CD4-positive, alpha-beta memory T cell (primary cell): Measurements from ENCODE around the gene ST8SIA1. TPM values are rescaled to one million over a fixed set of nuclear protein-coding genes. Genes with fewer than 3 reads are reported as not detected.

Experiments used
- CTCF ChIA-PET: fragments of 350-600 bp; sonication (Branson Sonifier 250); formaldehyde crosslinking; loops from one replicate; lab custom pipeline; 2021; ENCODE audit warnings: inconsistent platforms; ENCODE audit not compliant: partially characterized antibody; lab: Charles Lee
- POLR2A ChIA-PET: fragments of 350-600 bp; sonication (Branson Sonifier 250); formaldehyde crosslinking; loops from one replicate; lab custom pipeline; 2021; ENCODE audit not compliant: partially characterized antibody; lab: Charles Lee
- DNase-seq, 5 donors: peaks; one replicate each; pipeline versions ENCODE4 v3.0.0 to v3.0.0-alpha.2; 2020 to 2022; ENCODE audit warnings: mixed read lengths in 1 of 5
- H3K27ac ChIP-seq: one replicate; pipeline ENCODE4 v1.7.0; 2013; ENCODE audit warnings: low read depth, low read length
- H3K27me3 ChIP-seq: 2 replicates; pipeline ENCODE4 v1.7.0; 2013; ENCODE audit warnings: mild to moderate bottlenecking, low read length, moderate library complexity; ENCODE audit not compliant: insufficient read depth
- H3K36me3 ChIP-seq: 2 replicates; pipeline ENCODE4 v1.7.0; 2013; ENCODE audit warnings: mild to moderate bottlenecking, low read length, moderate library complexity; ENCODE audit not compliant: insufficient read depth
- H3K4me1 ChIP-seq: 2 replicates; pipeline ENCODE4 v1.7.0; 2013; ENCODE audit warnings: mild to moderate bottlenecking, low read length, moderate library complexity; ENCODE audit not compliant: insufficient read depth
- H3K4me3 ChIP-seq, 2 donors: one replicate each; pipeline ENCODE4 v1.7.0; 2013; ENCODE audit warnings: low read length in 2 of 2, mild to moderate bottlenecking in 1 of 2
- H3K9me3 ChIP-seq, 2 donors: one replicate each; pipeline ENCODE4 v1.7.0; 2013; ENCODE audit warnings: low read length in 2 of 2, control low read depth in 1 of 2; ENCODE audit not compliant: control insufficient read depth in 1 of 2
- H3K27ac Mint-ChIP-seq, 7 donors: one replicate each; pipeline ENCODE4 v1.8.0; 2020 to 2021; ENCODE audit warnings: mixed read lengths in 7 of 7, mild to moderate bottlenecking in 6 of 7, inconsistent platforms in 3 of 7, moderate library complexity in 3 of 7
- H3K27me3 Mint-ChIP-seq, 2 donors: one replicate each; pipeline ENCODE4 v1.8.0; 2020 to 2021; ENCODE audit warnings: mixed read lengths in 2 of 2
- H3K36me3 Mint-ChIP-seq, 2 donors: one replicate each; pipeline ENCODE4 v1.8.0; 2020 to 2021; ENCODE audit warnings: mixed read lengths in 2 of 2, inconsistent platforms in 1 of 2, mild to moderate bottlenecking in 1 of 2
- H3K4me1 Mint-ChIP-seq, 4 donors: one replicate each; pipeline ENCODE4 v1.8.0; 2020 to 2021; ENCODE audit warnings: mixed read lengths in 4 of 4, mild to moderate bottlenecking in 1 of 4
- H3K4me3 Mint-ChIP-seq, 8 donors: one replicate each; pipeline ENCODE4 v1.8.0; 2020 to 2021; ENCODE audit warnings: mixed read lengths in 8 of 8, mild to moderate bottlenecking in 7 of 8, moderate library complexity in 6 of 8, inconsistent platforms in 3 of 8
- H3K9me3 Mint-ChIP-seq, 8 donors: one replicate each; pipeline ENCODE4 v1.8.0; 2020 to 2021; ENCODE audit warnings: mixed read lengths in 8 of 8, mild to moderate bottlenecking in 5 of 8, inconsistent platforms in 3 of 8, moderate library complexity in 1 of 8
- intact Hi-C: fragments of 100-400 bp; cut with micrococcal nuclease; formaldehyde crosslinking; loops from one replicate; pipeline ENCODE4 v1.15.1; 2023
- polyA plus RNA-seq, 2 donors: library from polyadenylated mRNA; unstranded; fragments of 300-500 nt; fragmentation: Illumina TruSeq; gene quantifications; one replicate each; pipeline ENCODE4 v1.2.3, GENCODE V29; 2021
- total RNA-seq, 2 experiments: library from RNA; stranded (reverse); gene quantifications; one replicate each; pipeline ENCODE4 v1.2.3, GENCODE V29; 2021

ST8SIA1 gene
- total and polyA plus RNA-seq, 4 experiments from 2014 or later: 3.8 to 53.6 (median 29.6) TPM

DNA sequence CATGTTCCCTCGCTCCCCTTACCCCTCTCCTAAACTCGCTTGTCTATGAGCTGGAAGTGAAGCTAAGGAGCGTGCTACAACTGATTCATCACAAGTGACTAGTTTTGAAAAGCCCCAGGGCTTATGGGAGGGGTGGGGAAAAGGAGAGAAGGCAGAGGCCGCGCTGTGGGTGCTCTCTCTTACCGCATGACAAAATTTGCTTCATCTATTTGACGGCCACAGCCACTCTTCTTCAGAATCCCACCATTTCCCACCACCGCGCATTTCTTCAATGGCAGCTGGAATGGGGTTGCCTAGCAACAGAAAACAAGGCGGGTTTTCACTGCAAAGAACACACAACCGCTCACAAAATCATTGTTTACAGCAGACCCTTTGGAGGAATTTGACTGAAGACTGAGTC lies 79.4 kb downstream of the ST8SIA1 start:
- no peaks in the 10 kb centered on the region for H3K27me3 Mint-ChIP-seq
- POLR2A ChIA-PET: interaction anchor here (1.0 kb wide), 1 partner anchor 8 kb away, joined by 3 read pairs; no protein-coding TSS in a partner anchor
- intact Hi-C loops: no loop called here

DNA sequence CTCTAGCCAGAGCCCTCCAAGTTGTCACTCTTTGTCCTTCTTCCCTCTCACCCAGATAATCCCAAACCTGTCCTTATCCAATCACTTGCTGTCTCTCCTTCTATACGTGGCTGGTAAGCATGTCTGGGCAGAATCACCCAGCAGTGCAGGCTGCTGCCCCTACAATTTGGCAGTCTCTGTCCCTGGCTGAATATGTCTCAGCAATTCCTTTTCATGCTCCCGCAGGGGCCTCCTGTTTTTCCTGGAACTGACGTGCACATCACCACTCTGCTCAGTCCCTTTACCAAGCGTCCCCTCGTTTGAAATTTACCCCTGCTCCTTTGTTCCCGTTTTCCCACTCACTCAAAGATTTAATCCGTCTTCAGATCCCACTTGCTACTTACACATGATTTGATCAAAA lies 80.0 kb downstream of the ST8SIA1 start:
- H3K4me1 ChIP-seq: peaks cover 12% of the 10 kb centered on the region
- H3K9me3 ChIP-seq: no peaks in the 10 kb centered on the region
- no peaks in the 10 kb centered on the region for H3K36me3 ChIP-seq
- Mint-ChIP-seq H3K27ac (no peak overlapping the region), H3K9me3 (no peaks in the 10 kb centered on the region), H3K36me3 (peaks cover 14 to 16% of the 10 kb centered on the region in 2 donors), H3K27me3 (no peaks in the 10 kb centered on the region), H3K4me1 (peaks cover 12 to 34% (median 18%) of the 10 kb centered on the region in 4 donors), H3K4me3 (no peak overlapping the region)
- intact Hi-C loops: no loop called here
- ChIA-PET POLR2A (interaction anchor here (1.0 kb wide), 1 partner anchor 9 kb away, joined by 3 read pairs; no protein-coding TSS in a partner anchor), CTCF (no interaction called here)
- DNase-seq: no peak
- H3K27ac ChIP-seq: no peak overlapping the region
- no peaks in the 10 kb centered on the region for H3K27me3 ChIP-seq
- no peak overlapping the region for H3K4me3 ChIP-seq

More for the DNA sequence above, 79.4 kb downstream of the ST8SIA1 start:
- Mint-ChIP-seq H3K4me1 (peaks cover 12 to 34% (median 18%) of the 10 kb centered on the region in 4 donors), H3K4me3 (no peak overlapping the region), H3K27ac (no peak overlapping the region), H3K9me3 (no peaks in the 10 kb centered on the region), H3K36me3 (peaks cover 12 to 14% of the 10 kb centered on the region in 2 donors)
- Histone ChIP-seq H3K27me3 (no peaks in the 10 kb centered on the region), H3K4me1 (peaks cover 12% of the 10 kb centered on the region), H3K36me3 (no peaks in the 10 kb centered on the region), H3K9me3 (no peaks in the 10 kb centered on the region), H3K4me3 (no peak overlapping the region), H3K27ac (no peak overlapping the region)
- CTCF ChIA-PET: no interaction called here
- no peak for DNase-seq

DNA sequence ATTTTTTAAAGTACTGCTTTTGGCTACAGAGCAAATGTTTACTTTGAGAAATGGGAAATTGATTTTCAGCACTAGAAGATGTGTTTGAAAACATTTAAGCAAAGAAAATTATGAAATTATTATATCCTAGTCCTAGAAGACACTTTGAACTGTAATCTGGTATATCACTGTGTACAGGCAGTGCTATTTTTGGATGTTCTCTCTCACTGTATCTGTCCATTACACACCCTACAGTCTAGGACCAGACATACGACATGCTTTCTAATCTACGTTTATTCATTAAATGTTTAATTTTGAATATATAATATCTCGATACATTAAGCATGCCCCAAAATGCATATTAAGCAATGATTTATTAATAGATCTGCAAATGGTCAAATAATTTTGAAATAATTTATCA lies 82.5 kb downstream of the ST8SIA1 start:
- H3K36me3 Mint-ChIP-seq: peaks cover 14 to 17% of the 10 kb centered on the region in 2 donors

DNA sequence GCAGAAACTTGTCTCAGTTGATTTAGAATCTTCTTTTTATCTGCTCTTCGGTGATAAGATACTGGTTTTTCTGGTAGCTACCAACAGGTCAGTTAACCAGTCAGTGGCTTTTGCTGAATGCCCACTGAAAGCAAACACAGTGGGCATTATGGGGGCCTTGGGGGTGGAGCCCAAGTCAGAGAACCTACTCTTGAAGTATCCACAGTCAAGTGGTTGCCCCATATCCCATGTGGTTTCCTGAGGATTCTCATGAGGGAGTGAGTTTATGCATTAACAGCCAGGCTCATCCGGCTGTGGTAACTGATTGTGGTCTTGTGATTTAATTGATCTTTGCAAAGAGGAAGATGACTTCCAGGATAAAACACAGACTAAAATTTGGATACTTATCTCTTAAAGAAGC lies 83.7 kb downstream of the ST8SIA1 start:
- Mint-ChIP-seq H3K9me3 (no peaks in the 10 kb centered on the region), H3K36me3 (peaks cover 22 to 23% of the 10 kb centered on the region in 2 donors), H3K4me1 (peaks cover 7 to 18% (median 12%) of the 10 kb centered on the region in 4 donors), H3K27me3 (no peaks in the 10 kb centered on the region), H3K4me3 (peak overlapping the region in 1 of 8 donors; percentile 24), H3K27ac (peak overlapping the region in 2 of 7 donors; percentile 29 to 55)
- Histone ChIP-seq H3K4me3 (no peak overlapping the region), H3K4me1 (peaks cover 12% of the 10 kb centered on the region), H3K27ac (no peak overlapping the region), H3K9me3 (no peaks in the 10 kb centered on the region), H3K27me3 (no peaks in the 10 kb centered on the region), H3K36me3 (peaks cover 4% of the 10 kb centered on the region)
- peak in 2 of 5 donors; percentile 10 to 31 for DNase-seq
- POLR2A ChIA-PET: interaction anchor here (0.5 kb wide), 1 partner anchor 127 kb away, joined by 3 read pairs; no protein-coding TSS in a partner anchor
- intact Hi-C loops: no loop called here
- CTCF ChIA-PET: no interaction called here

More for the DNA sequence above, 82.5 kb downstream of the ST8SIA1 start:
- Mint-ChIP-seq H3K4me3 (no peak overlapping the region), H3K4me1 (peaks cover 7 to 20% (median 14%) of the 10 kb centered on the region in 4 donors), H3K9me3 (no peaks in the 10 kb centered on the region), H3K27me3 (no peaks in the 10 kb centered on the region), H3K27ac (no peak overlapping the region)
- POLR2A ChIA-PET: no interaction called here
- intact Hi-C loops: no loop called here
- peaks cover 12% of the 10 kb centered on the region for H3K4me1 ChIP-seq
- no peak for DNase-seq
- H3K27ac ChIP-seq: no peak overlapping the region
- no peak overlapping the region for H3K4me3 ChIP-seq
- no peaks in the 10 kb centered on the region for H3K9me3 ChIP-seq
- CTCF ChIA-PET: no interaction called here
- H3K27me3 ChIP-seq: no peaks in the 10 kb centered on the region
- H3K36me3 ChIP-seq: peaks cover 4% of the 10 kb centered on the region

DNA sequence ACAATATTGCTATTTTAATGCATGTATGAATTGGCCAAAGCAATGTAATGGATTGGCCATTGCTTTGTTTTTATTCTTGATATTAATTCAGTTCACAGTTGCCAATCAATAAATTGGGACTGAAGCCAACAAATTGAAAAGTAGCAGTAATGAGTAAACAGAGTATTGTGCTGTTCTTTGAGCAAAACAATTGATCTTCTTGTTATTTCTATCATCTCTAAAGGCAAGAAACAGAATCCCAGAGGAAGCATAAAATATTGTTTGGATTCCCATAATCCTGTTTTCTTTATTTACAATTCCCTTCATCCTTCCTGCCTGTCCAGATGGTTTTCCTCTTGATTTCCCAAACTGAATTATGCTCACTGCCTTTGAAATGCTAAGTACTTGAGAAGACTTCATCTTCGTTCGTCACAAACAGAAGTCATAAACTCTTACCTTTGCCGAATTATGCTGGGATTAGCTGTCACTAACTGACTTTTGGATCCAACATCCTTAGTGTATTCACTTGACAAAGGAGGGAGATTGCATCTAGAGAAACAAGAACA lies 85.9 kb downstream of the ST8SIA1 start:
- H3K36me3 Mint-ChIP-seq: peaks cover 33 to 39% of the 10 kb centered on the region in 2 donors
- intact Hi-C loops: no loop called here
- no peaks in the 10 kb centered on the region for H3K9me3 Mint-ChIP-seq
- ChIA-PET POLR2A (no interaction called here), CTCF (interaction anchor here (0.7 kb wide), 1 partner anchor 552 kb away, joined by 3 read pairs; no protein-coding TSS in a partner anchor)
- no peak for DNase-seq
- no peaks in the 10 kb centered on the region for H3K9me3 ChIP-seq
- no peak overlapping the region for H3K27ac Mint-ChIP-seq
- H3K4me1 ChIP-seq: peaks cover 12% of the 10 kb centered on the region
- no peak overlapping the region for H3K4me3 Mint-ChIP-seq
- peaks cover 4% of the 10 kb centered on the region for H3K36me3 ChIP-seq
- no peak overlapping the region for H3K27ac ChIP-seq
- H3K27me3 ChIP-seq: no peaks in the 10 kb centered on the region
- H3K4me3 ChIP-seq: no peak overlapping the region
- H3K27me3 Mint-ChIP-seq: no peaks in the 10 kb centered on the region
- H3K4me1 Mint-ChIP-seq: peaks cover 7 to 18% (median 12%) of the 10 kb centered on the region in 4 donors

DNA sequence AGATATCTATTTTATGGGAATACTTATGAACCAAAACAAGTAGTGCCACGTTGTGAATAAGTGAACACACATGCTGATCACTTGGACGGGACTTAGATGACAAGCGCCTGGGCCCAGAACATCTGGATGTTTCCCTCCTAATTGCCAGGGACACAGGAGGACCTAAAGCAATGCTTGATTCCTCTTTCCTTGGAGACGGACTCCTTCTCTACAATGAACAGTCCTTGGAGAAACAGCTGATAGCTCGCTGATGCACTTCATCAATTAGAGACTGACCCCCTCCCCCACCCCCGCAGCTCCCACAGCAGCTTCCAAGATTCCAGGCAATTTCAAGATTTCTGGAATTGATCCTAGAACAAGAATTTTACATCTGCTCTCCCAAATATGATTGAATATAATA lies 86.4 kb downstream of the ST8SIA1 start:
- H3K4me1 ChIP-seq: peaks cover 12% of the 10 kb centered on the region
- Mint-ChIP-seq H3K27ac (no peak overlapping the region), H3K4me3 (no peak overlapping the region), H3K4me1 (peaks cover 7 to 18% (median 11%) of the 10 kb centered on the region in 4 donors), H3K27me3 (no peaks in the 10 kb centered on the region), H3K9me3 (no peaks in the 10 kb centered on the region), H3K36me3 (peaks cover 36 to 39% of the 10 kb centered on the region in 2 donors)
- CTCF ChIA-PET: no interaction called here
- H3K36me3 ChIP-seq: peaks cover 4% of the 10 kb centered on the region
- no peak for DNase-seq
- no peak overlapping the region for H3K27ac ChIP-seq
- intact Hi-C loops: no loop called here
- POLR2A ChIA-PET: no interaction called here
- H3K4me3 ChIP-seq: no peak overlapping the region
- no peaks in the 10 kb centered on the region for H3K9me3 ChIP-seq
- no peaks in the 10 kb centered on the region for H3K27me3 ChIP-seq

DNA sequence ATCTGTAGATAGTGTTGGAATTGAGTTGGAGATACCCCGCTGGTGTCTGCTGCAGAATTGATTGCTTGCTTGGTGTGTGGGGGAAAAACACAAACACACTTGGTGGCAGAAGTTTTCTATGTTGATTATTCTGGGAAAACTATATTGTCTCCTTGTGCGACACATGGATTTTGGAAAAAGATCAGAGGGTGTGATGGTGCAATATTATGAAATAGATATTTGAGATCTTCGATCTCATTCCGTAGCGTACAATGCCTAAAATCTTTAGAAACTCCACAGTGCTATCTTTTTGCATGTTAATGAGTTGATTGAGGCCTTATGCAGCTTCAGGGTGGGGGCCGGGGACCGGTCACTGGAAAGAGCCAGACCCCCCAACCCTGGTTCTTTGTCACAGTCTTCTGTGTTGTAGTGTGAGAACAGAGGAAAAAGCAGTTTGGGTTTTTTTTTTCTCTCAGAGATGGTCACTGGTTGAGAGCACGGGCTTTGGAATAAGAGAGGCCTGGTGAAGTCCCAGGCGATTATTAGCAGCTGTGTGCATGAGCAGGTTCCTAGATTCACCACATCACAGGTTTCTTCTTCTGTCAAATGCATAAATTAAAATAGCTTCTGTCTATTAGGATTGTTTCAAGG lies 88.2 kb downstream of the ST8SIA1 start:
- DNase-seq: no peak
- peaks cover 5 to 10% (median 7%) of the 10 kb centered on the region in 4 donors for H3K4me1 Mint-ChIP-seq
- Histone ChIP-seq H3K4me1 (peaks cover 8% of the 10 kb centered on the region), H3K27ac (no peak overlapping the region), H3K4me3 (no peak overlapping the region), H3K36me3 (peaks cover 4% of the 10 kb centered on the region), H3K27me3 (no peaks in the 10 kb centered on the region), H3K9me3 (no peaks in the 10 kb centered on the region)
- H3K9me3 Mint-ChIP-seq: no peaks in the 10 kb centered on the region
- no peaks in the 10 kb centered on the region for H3K27me3 Mint-ChIP-seq
- no peak overlapping the region for H3K27ac Mint-ChIP-seq
- intact Hi-C loops: no loop called here
- CTCF ChIA-PET: no interaction called here
- H3K4me3 Mint-ChIP-seq: no peak overlapping the region
- POLR2A ChIA-PET: no interaction called here
- H3K36me3 Mint-ChIP-seq: peaks cover 34 to 50% of the 10 kb centered on the region in 2 donors
